Trophoblast cell (in vitro differentiated cells and primary cell): ENCODE results near the gene NANS.
"Not testable (repeated sequence)": the region's sequence is repeated elsewhere in the genome, so short reads cannot be mapped to it uniquely, and the experiment has no call there.

Source experiments
- DNase-seq, 2 donors: peaks; one replicate each; pipeline ENCODE4 v3.0.0-alpha.2; 2016
- H2AFZ ChIP-seq: 2 replicates; pipeline ENCODE4 v1.6.1; 2013; ENCODE audit warnings: low read length, moderate library complexity, mild to moderate bottlenecking; ENCODE audit not compliant: insufficient read depth, poor library complexity
- H2AK5ac ChIP-seq: 2 replicates; pipeline ENCODE4 v1.6.1; 2013; ENCODE audit warnings: mild to moderate bottlenecking, low read length
- H2BK120ac ChIP-seq: 2 replicates; pipeline ENCODE4 v1.6.1; 2013; ENCODE audit warnings: low read length, mild to moderate bottlenecking, moderate library complexity; ENCODE audit not compliant: insufficient read depth, poor library complexity
- H2BK12ac ChIP-seq: 2 replicates; pipeline ENCODE4 v1.6.1; 2013; ENCODE audit warnings: mild to moderate bottlenecking, low read length, moderate library complexity
- H2BK5ac ChIP-seq: 2 replicates; pipeline ENCODE4 v1.6.1; 2013; ENCODE audit warnings: low read length, low read depth, moderate library complexity, mild to moderate bottlenecking; ENCODE audit not compliant: poor library complexity
- H3K14ac ChIP-seq: 2 replicates; pipeline ENCODE4 v1.6.1; 2013; ENCODE audit warnings: mild to moderate bottlenecking, low read length
- H3K18ac ChIP-seq: 2 replicates; pipeline ENCODE4 v1.6.1; 2013; ENCODE audit warnings: mild to moderate bottlenecking, low read length
- H3K23ac ChIP-seq: 2 replicates; pipeline ENCODE4 v1.6.1; 2013; ENCODE audit warnings: low read length
- H3K27ac ChIP-seq: 2 replicates; pipeline ENCODE4 v1.5.1; 2013; ENCODE audit warnings: low read depth, mild to moderate bottlenecking, inconsistent platforms, low read length, moderate library complexity
- H3K27me3 ChIP-seq: 2 replicates; pipeline ENCODE4 v1.6.1; 2013; ENCODE audit warnings: inconsistent platforms, mild to moderate bottlenecking, low read length, moderate library complexity; ENCODE audit not compliant: insufficient read depth
- H3K36me3 ChIP-seq, 2 experiments: 1 replicate in 1 of 2; 2 replicates in 1 of 2; pipeline ENCODE4 v1.6.1; 2013; ENCODE audit warnings: low read length in 2 of 2, mild to moderate bottlenecking in 2 of 2, moderate library complexity in 1 of 2; ENCODE audit not compliant: insufficient read depth in 2 of 2, control insufficient read depth in 1 of 2
- H3K4ac ChIP-seq: 2 replicates; pipeline ENCODE4 v1.6.1; 2013; ENCODE audit warnings: low read depth, mild to moderate bottlenecking, low read length, moderate library complexity
- H3K4me1 ChIP-seq, 2 experiments: 1 replicate in 1 of 2; 2 replicates in 1 of 2; pipeline ENCODE4 v1.6.1; 2013; ENCODE audit warnings: low read length in 2 of 2, mild to moderate bottlenecking in 2 of 2, moderate library complexity in 1 of 2; ENCODE audit not compliant: insufficient read depth in 2 of 2, control insufficient read depth in 1 of 2
- H3K4me2 ChIP-seq: 2 replicates; pipeline ENCODE4 v1.6.1; 2013; ENCODE audit warnings: inconsistent platforms, mild to moderate bottlenecking, low read length, moderate library complexity
- H3K4me3 ChIP-seq: 2 replicates; pipeline ENCODE4 v1.5.1; 2013; ENCODE audit warnings: mild to moderate bottlenecking, low read depth, low read length, inconsistent platforms
- H3K79me1 ChIP-seq: one replicate; pipeline ENCODE4 v1.6.1; 2013; ENCODE audit warnings: low read length
- H3K79me2 ChIP-seq: 2 replicates; pipeline ENCODE4 v1.6.1; 2013; ENCODE audit warnings: low read length, mild to moderate bottlenecking; ENCODE audit not compliant: control insufficient read depth, insufficient read depth, poor library complexity
- H3K9ac ChIP-seq: 2 replicates; pipeline ENCODE4 v1.6.1; 2013; ENCODE audit warnings: mild to moderate bottlenecking, low read length
- H3K9me3 ChIP-seq: 2 replicates; pipeline ENCODE4 v1.6.1; 2013; ENCODE audit warnings: low read depth, mild to moderate bottlenecking, control low read depth, inconsistent platforms, low read length; ENCODE audit not compliant: insufficient read depth
- H4K12ac ChIP-seq: 2 replicates; pipeline ENCODE4 v1.6.1; 2013; ENCODE audit warnings: low read depth, mild to moderate bottlenecking, low read length, moderate library complexity
- H4K8ac ChIP-seq: 2 replicates; pipeline ENCODE4 v1.6.1; 2013; ENCODE audit warnings: low read depth, mild to moderate bottlenecking, low read length, moderate library complexity
- H4K91ac ChIP-seq: one replicate; pipeline ENCODE4 v1.6.1; 2013; ENCODE audit warnings: low read depth, mild to moderate bottlenecking, low read length, moderate library complexity
- WGBS: extraction: QIAGEN DNeasy Blood & Tissue Kit; methylation state at CpG from one replicate; pipeline ENCODE4 v1.1.7; 2013; ENCODE audit warnings: missing lambda C conversion rate; ENCODE audit not compliant: insufficient read length, insufficient coverage; ENCODE audit errors: extremely low coverage; 5-methylcytosine and 5-hydroxymethylcytosine counted together

The NANS gene

DNA sequence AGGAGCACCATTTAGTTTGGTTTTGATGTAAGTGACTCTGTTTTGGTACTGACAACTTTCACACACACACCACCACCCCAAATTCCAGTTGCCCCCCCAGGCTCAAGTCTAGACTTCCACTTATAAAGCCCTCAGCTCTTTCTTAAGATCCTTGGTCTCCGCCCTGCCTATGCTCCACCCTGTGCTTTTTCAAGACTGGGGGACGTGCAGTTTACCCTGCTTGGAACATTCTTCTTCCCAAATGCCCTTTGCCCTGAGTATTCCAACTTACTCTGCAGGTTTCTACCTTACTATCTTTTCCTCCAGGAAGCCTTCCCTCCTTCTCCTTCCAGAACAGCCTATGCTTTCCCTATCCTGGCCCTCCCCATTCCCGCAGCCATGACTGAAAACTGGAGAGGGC lies 63.9 kb downstream of the NANS start:
- Histone ChIP-seq H2BK12ac (no peak overlapping the region), H3K23ac (no peak overlapping the region), H3K4me1 (peaks cover 4% of the 10 kb centered on the region in 2 experiments), H3K4me2 (no peak overlapping the region), H3K14ac (no peak overlapping the region), H4K91ac (no peak overlapping the region), H2BK120ac (no peak overlapping the region), H3K36me3 (peaks cover 21 to 22% of the 10 kb centered on the region in 2 experiments), H3K4me3 (no peak overlapping the region), H3K79me2 (no peaks in the 10 kb centered on the region), H3K18ac (no peak overlapping the region), H2AFZ (no peak overlapping the region), H2AK5ac (no peak overlapping the region), H4K12ac (no peak overlapping the region), H2BK5ac (no peak overlapping the region), H3K9ac (no peak overlapping the region), H3K27me3 (no peaks in the 10 kb centered on the region), H3K79me1 (no peaks in the 10 kb centered on the region), H3K27ac (no peak overlapping the region), H3K9me3 (no peaks in the 10 kb centered on the region), H3K4ac (no peak overlapping the region), H4K8ac (no peak overlapping the region)
- peak; percentile 31 to 65 for DNase-seq
- no CpG with 5 or more reads among the region's 3 CpGs for WGBS

DNA sequence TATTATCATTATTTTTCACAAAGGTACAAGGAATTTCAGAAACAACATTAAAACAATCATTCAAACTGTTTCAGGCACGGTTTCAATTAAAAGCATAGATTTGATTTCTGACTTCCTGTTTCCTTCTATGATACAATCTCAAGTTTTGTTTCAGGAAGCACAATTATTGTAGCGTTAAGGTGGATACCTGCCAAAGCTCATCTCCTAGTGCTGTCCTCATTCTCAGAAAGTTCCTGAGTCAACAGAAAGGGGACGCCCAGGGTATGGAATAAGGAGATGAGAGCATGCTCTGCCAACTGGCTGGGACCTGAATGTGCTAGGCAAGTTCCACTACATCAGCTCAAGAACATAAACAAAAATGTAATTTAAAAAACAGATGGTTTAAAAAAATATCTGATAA lies 64.5 kb downstream of the NANS start:
- no peak overlapping the region for H4K12ac ChIP-seq
- no peak overlapping the region for H3K4me3 ChIP-seq
- no peaks in the 10 kb centered on the region for H3K79me1 ChIP-seq
- H3K9me3 ChIP-seq: no peaks in the 10 kb centered on the region
- no peak overlapping the region for H3K23ac ChIP-seq
- no peak overlapping the region for H3K9ac ChIP-seq
- H3K27ac ChIP-seq: no peak overlapping the region
- no peak overlapping the region for H3K18ac ChIP-seq
- H3K36me3 ChIP-seq: peaks cover 21 to 22% of the 10 kb centered on the region in 2 experiments
- H3K14ac ChIP-seq: no peak overlapping the region
- no peak overlapping the region for H2BK120ac ChIP-seq
- peak in 1 of 2 donors; percentile 28 for DNase-seq
- no peak overlapping the region for H4K91ac ChIP-seq
- no CpG with 5 or more reads among the region's 3 CpGs for WGBS
- no peak overlapping the region for H2AFZ ChIP-seq
- H3K79me2 ChIP-seq: no peaks in the 10 kb centered on the region
- no peaks in the 10 kb centered on the region for H3K27me3 ChIP-seq
- no peak overlapping the region for H2BK12ac ChIP-seq
- no peak overlapping the region for H2AK5ac ChIP-seq
- H3K4me1 ChIP-seq: peaks cover 4% of the 10 kb centered on the region in 2 experiments
- H3K4ac ChIP-seq: no peak overlapping the region
- H2BK5ac ChIP-seq: no peak overlapping the region
- H4K8ac ChIP-seq: no peak overlapping the region
- H3K4me2 ChIP-seq: no peak overlapping the region

DNA sequence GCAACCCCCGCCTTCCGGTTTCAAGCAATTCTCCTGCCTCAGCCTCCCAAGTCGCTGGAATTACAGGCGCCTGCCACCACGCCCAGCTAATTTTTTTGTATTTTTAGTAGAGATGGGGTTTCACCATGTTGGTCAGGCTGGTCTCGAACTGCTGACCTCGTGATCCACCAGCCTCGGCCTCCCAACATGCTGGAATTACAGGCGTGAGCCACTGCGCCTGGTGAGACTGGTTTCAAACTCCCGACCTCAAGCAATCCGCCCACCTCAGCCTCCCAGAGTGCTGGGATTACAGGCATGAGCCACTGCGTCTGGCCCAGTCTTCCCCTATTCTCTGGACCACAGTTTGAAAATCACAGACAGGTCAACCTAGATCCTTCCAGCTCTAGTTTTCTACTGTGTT lies 67.6 kb downstream of the NANS start:
- not testable (repeated sequence) for H2BK5ac ChIP-seq, H3K27ac ChIP-seq, DNase-seq, H3K4me2 ChIP-seq, H3K79me2 ChIP-seq, H3K14ac ChIP-seq, H3K4me3 ChIP-seq, H4K12ac ChIP-seq, H4K8ac ChIP-seq, H3K79me1 ChIP-seq, H2BK12ac ChIP-seq, H3K9me3 ChIP-seq, H2BK120ac ChIP-seq, H2AFZ ChIP-seq, H3K23ac ChIP-seq, H3K18ac ChIP-seq, H3K4ac ChIP-seq, H3K27me3 ChIP-seq, H2AK5ac ChIP-seq, H4K91ac ChIP-seq, H3K4me1 ChIP-seq, H3K9ac ChIP-seq
- WGBS: no CpG with 5 or more reads among the region's 13 CpGs
- peaks cover 46 to 49% of the 10 kb centered on the region in 2 experiments for H3K36me3 ChIP-seq

DNA sequence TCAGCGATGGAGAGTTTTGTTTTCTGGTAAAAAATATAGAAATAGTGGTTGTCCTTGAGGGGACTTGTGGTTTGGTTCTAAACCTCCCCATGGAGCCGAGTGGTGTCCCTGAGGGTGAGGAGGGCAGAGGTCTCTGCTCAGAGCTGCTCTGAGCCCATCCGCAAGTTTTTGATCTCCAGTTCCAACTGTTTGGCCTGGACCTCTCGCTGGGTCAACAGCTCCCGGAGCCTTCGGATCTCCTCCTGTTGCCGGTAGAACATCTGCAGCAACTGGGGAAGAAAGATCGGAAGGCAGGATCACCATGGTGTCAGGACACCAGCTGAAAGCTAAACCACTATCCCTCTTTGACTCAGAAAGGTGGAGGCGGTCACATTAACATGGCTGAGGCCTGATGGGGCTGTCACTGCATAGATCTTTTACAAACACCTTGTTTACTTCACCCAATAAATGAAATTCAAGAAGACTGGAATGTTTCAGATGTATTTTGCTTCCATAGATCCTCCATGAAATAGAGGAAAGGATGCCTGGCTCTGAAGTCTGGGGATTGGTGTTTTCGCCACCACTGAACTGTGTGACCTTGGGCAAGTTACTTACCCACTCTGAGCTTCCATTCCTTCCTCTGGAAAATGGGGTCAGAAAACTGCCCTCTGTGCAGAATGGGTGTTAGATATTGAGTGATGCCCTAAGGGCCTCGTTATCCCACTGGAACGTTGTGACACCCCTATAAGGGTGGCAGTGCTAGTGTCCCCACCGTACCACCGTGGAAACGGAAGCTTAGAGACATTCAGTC lies 68.3 kb downstream of the NANS start:
- Histone ChIP-seq H4K12ac (no peak overlapping the region), H3K27me3 (no peaks in the 10 kb centered on the region), H3K14ac (no peak overlapping the region), H3K4me1 (no peaks in the 10 kb centered on the region), H4K8ac (no peak overlapping the region), H2AFZ (no peak overlapping the region), H3K4me2 (no peak overlapping the region), H3K18ac (no peak overlapping the region), H2BK12ac (no peak overlapping the region), H3K36me3 (peaks cover 54% of the 10 kb centered on the region in 2 experiments), H3K4ac (no peak overlapping the region), H2AK5ac (no peak overlapping the region), H3K79me1 (no peaks in the 10 kb centered on the region), H3K27ac (no peak overlapping the region), H2BK120ac (no peak overlapping the region), H2BK5ac (no peak overlapping the region), H3K9me3 (no peaks in the 10 kb centered on the region), H4K91ac (no peak overlapping the region), H3K79me2 (no peaks in the 10 kb centered on the region), H3K23ac (no peak overlapping the region), H3K4me3 (no peak overlapping the region), H3K9ac (no peak overlapping the region)
- DNase-seq: no peak
- no CpG with 5 or more reads among the region's 15 CpGs for WGBS
